DOHH2 (cell line): ENCODE measurements around the gene SLC2A4.

ENCODE experiments used
- H3F3A ChIP-seq: fragments of 200-600 bp; sonication (generic), shearing (Covaris generic); 2 replicates; pipeline ENCODE4 v1.6.0; 2016; ENCODE audit warnings: antibody characterized with exemption, mild to moderate bottlenecking; ENCODE audit not compliant: control insufficient read depth, insufficient read depth
- H3K27ac ChIP-seq: fragments of 200-600 bp; sonication (generic); 2 replicates; pipeline ENCODE4 v1.5.1; 2014; ENCODE audit warnings: low read depth, mild to moderate bottlenecking, low read length, moderate library complexity
- H3K27me3 ChIP-seq: fragments of 200-600 bp; sonication (generic); 2 replicates; pipeline ENCODE4 v1.6.1; 2014; ENCODE audit warnings: mild to moderate bottlenecking, low read length, mixed read lengths; ENCODE audit not compliant: control insufficient read depth
- H3K36me3 ChIP-seq: fragments of 200-600 bp; sonication (generic); 2 replicates; pipeline ENCODE4 v1.6.1; 2014; ENCODE audit warnings: mild to moderate bottlenecking, low read length, moderate library complexity, mixed read lengths; ENCODE audit not compliant: control insufficient read depth
- H3K4me1 ChIP-seq: fragments of 200-600 bp; sonication (generic); 2 replicates; pipeline ENCODE4 v1.6.1; 2014; ENCODE audit warnings: mild to moderate bottlenecking, low read length, mixed read lengths; ENCODE audit not compliant: control insufficient read depth
- H3K4me2 ChIP-seq: fragments of 200-600 bp; sonication (generic); 2 replicates; pipeline ENCODE4 v1.6.0; 2014; ENCODE audit warnings: mild to moderate bottlenecking, low read length, moderate library complexity
- H3K4me3 ChIP-seq: fragments of 200-600 bp; sonication (generic); 2 replicates; pipeline ENCODE4 v1.5.1; 2014; ENCODE audit warnings: mild to moderate bottlenecking, low read length, mixed read lengths
- H3K79me2 ChIP-seq: fragments of 200-600 bp; sonication (generic); 2 replicates; pipeline ENCODE4 v1.6.1; 2014; ENCODE audit warnings: mild to moderate bottlenecking, low read length, mixed read lengths; ENCODE audit not compliant: control insufficient read depth
- H3K9me2 ChIP-seq: fragments of 200-600 bp; sonication (generic); replicated peaks from 2 replicates; pipeline ENCODE4 v1.6.1; 2014; ENCODE audit warnings: mild to moderate bottlenecking, low read length, mixed read lengths; ENCODE audit not compliant: control insufficient read depth
- H3K9me3 ChIP-seq: fragments of 200-600 bp; sonication (generic); 2 replicates; pipeline ENCODE4 v1.6.1; 2014; ENCODE audit warnings: antibody characterized with exemption, low read length, mixed read lengths; ENCODE audit not compliant: control insufficient read depth, insufficient read depth
- H4K20me1 ChIP-seq: fragments of 200-600 bp; sonication (generic); 2 replicates; pipeline ENCODE4 v1.6.0; 2014; ENCODE audit warnings: low read depth, mild to moderate bottlenecking, antibody characterized with exemption, low read length, moderate library complexity; ENCODE audit not compliant: control insufficient read depth, insufficient read depth
- EZH2phosphoT487 ChIP-seq: fragments of 200-600 bp; sonication (generic); IDR thresholded peaks from 2 replicates; pipeline ENCODE4 v1.6.1; 2017; ENCODE audit warnings: borderline replicate concordance, mild to moderate bottlenecking, antibody characterized with exemption, low read length, moderate library complexity, mixed read lengths
- TF ChIP-seq, protein P1 (sequence below): fragments of 200-600 bp; sonication (generic); IDR thresholded peaks from one replicate; pipeline ENCODE4 v1.5.1; 2014; ENCODE audit warnings: antibody characterized with exemption, mild to moderate bottlenecking, low read depth, low read length; ENCODE audit not compliant: poor library complexity, severe bottlenecking

The SLC2A4 gene

DNA sequence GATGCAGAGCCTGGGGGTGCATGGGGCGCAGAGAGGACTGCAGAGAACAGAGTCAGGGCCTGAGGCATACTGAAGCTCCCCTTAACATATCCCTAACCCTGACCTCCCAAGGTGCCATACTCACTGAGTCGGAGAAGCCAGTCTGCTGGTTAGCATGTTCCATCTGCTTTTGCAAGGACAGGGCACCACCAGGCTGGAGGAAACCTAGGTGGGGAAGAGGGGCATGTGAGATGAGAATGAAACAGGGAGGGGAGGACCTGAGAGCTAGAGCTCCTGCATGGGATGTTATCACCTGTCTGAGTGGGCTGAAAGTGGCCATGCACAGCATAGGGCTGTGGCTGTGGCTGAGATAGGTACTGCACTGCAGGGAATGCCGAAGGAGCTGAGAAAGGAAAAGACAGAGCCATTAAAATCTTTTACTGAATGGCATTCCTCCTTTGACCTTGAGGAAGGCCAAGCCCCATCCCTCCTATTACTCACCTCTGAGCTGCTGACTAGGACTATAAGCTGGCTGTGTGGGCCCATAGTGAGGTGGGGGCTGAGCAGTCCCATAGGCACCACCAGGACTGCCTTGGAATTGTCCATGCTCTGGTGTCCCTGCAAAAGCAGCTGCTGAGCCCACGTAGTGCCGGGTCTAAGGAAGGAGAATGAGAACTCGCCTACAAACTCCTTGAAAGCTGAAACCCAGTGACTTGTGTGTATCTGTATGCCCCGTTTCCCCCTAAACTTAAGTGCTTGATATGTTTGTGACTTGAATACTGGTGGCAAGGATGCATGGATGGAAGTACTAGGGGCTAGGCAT lies 31.8 kb downstream of the SLC2A4 start:
- peak overlapping the region; percentile 73 for H3K27ac ChIP-seq
- peaks cover 59% of the 10 kb centered on the region for H3K79me2 ChIP-seq
- peaks cover 58% of the 10 kb centered on the region for H3K4me1 ChIP-seq
- TF ChIP-seq, protein P1, sequence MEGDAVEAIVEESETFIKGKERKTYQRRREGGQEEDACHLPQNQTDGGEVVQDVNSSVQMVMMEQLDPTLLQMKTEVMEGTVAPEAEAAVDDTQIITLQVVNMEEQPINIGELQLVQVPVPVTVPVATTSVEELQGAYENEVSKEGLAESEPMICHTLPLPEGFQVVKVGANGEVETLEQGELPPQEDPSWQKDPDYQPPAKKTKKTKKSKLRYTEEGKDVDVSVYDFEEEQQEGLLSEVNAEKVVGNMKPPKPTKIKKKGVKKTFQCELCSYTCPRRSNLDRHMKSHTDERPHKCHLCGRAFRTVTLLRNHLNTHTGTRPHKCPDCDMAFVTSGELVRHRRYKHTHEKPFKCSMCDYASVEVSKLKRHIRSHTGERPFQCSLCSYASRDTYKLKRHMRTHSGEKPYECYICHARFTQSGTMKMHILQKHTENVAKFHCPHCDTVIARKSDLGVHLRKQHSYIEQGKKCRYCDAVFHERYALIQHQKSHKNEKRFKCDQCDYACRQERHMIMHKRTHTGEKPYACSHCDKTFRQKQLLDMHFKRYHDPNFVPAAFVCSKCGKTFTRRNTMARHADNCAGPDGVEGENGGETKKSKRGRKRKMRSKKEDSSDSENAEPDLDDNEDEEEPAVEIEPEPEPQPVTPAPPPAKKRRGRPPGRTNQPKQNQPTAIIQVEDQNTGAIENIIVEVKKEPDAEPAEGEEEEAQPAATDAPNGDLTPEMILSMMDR = peak; percentile 24
- no peak for TF ChIP-seq EZH2phosphoT487
- H3K27me3 ChIP-seq = no peaks in the 10 kb centered on the region
- no peaks in the 10 kb centered on the region for H3K9me3 ChIP-seq
- H3K9me2 ChIP-seq = no peaks in the 10 kb centered on the region
- peaks cover 34% of the 10 kb centered on the region for H4K20me1 ChIP-seq
- H3K4me3 ChIP-seq = peak overlapping the region; percentile 85
- H3K36me3 ChIP-seq = peaks cover 86% of the 10 kb centered on the region
- H3F3A ChIP-seq = peaks cover 72% of the 10 kb centered on the region
- H3K4me2 ChIP-seq = peak overlapping the region; percentile 98

DNA sequence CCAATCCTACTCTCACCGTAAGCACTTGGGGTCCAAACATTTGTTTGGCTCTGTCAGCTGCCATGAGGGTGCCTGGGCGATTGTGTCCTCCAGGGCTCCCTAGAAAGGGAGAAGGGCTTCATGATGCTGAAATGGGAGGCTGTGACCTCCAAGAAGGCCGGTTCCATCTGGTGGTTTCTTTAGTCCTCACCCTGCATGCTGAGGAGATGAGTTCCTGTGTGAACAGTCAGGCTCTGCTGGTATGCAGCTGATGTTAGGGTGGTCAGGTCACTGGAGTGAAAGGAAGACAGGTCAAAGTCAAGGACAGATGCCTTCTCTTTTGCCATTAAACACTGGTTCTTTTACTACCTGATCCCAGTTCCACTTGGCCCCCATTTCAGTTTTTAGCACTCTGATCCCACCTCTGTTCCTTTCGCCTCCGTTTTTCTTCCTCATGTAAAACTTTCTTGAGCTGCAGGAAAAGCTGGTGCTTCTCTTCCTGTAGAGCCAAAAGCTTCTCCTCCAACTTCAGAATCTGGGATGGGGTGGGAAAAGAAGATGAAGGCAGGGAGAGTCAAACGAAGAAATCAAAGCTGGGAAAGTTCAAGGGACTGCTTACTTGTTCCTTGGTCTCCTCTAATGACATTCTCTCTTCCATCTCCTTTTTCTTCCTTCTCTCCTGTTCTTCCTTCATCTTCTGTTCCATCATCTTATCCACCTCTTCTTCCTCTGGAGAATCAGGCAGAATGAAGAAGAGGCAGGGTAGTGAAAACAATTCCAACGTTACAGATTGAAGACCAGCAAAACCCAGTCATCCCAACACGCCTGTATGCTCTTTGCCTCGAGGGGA lies 32.6 kb downstream of the SLC2A4 start:
- Histone ChIP-seq H3F3A (peaks cover 65% of the 10 kb centered on the region), H3K79me2 (peaks cover 51% of the 10 kb centered on the region), H4K20me1 (peaks cover 33% of the 10 kb centered on the region), H3K4me2 (peak overlapping the region; percentile 98), H3K9me2 (no peaks in the 10 kb centered on the region), H3K9me3 (no peaks in the 10 kb centered on the region), H3K27me3 (no peaks in the 10 kb centered on the region), H3K4me3 (peak overlapping the region; percentile 85), H3K27ac (peak overlapping the region; percentile 73), H3K36me3 (peaks cover 86% of the 10 kb centered on the region), H3K4me1 (peaks cover 56% of the 10 kb centered on the region)
- TF ChIP-seq, protein P1 = no peak
- no peak for TF ChIP-seq EZH2phosphoT487

DNA sequence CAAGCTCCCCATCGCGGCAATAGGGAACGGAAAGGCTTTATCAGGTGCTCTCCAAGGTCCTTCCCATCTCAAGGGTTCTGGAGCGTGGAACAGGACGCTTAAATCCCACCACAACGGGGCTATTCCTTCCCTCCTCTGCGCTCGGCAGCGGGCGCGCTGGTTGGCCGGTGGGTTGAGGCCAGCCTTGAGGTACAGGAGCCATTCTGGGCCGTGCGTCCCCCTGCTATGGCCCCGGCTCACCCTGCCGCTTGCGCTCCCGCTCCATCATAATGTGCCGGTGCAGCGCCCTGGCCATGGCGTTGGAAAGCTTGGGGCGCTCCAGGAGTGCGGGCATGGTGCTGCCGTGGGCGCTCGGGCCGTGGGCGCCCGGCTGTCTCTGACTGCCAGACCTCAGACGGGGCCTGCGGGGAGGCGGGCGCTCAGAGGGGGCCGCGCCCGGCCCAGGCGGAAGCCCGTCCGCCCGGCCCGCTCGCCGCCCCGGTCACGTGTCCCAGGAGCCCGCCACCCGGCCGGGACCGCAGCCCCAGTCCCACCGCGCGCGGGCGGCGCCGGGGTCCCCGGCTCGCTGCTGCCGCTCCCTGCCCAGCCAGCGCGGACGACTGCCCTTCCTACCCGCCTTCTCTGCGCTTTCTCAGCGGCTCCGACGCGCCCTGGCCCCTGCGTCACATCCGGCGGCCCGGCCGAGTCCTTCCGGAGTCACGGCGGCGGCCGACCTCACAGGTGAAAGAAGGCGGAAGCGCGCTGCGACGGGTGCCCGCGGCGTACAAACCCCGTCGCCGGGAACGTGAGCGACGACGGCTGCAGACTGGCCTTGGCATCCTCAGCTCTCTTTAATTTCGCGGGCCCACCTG lies 33.4 kb downstream of the SLC2A4 start, which contains the start of gene GPS2:
GPS2 (minus strand) TSS at position 642 of the 851 bp plus-strand sequence; CDS start at position 334, 308 bp downstream.
- Histone ChIP-seq H3K4me3 (peak within 1 kb of the TSS; percentile 85), H3K36me3 (peaks cover 77% of the 10 kb centered on the region), H3K79me2 (peaks cover 43% of the 10 kb centered on the region), H3K9me2 (no peaks in the 10 kb centered on the region), H3K4me2 (peak within 1 kb of the TSS; percentile 98), H3K27me3 (no peaks in the 10 kb centered on the region), H3K9me3 (no peaks in the 10 kb centered on the region), H3K4me1 (peaks cover 48% of the 10 kb centered on the region), H4K20me1 (peaks cover 25% of the 10 kb centered on the region), H3K27ac (peak within 1 kb of the TSS; percentile 73), H3F3A (peaks cover 56% of the 10 kb centered on the region)
- TF ChIP-seq, protein P1 = no peak
- TF ChIP-seq EZH2phosphoT487 = no peak
